Endothelial cell of coronary artery (primary cell): ENCODE results near the gene YBEY. TPM values are rescaled to one million over a fixed set of nuclear protein-coding genes. Genes with fewer than 3 reads are reported as not detected.

Source experiments
- total RNA-seq: library from RNA; depleted of rRNA; stranded (reverse); fragments of >200 nt; gene quantifications from 2 replicates; pipeline ENCODE4 v1.2.3, GENCODE V29; 2014

Gene YBEY, protein sequence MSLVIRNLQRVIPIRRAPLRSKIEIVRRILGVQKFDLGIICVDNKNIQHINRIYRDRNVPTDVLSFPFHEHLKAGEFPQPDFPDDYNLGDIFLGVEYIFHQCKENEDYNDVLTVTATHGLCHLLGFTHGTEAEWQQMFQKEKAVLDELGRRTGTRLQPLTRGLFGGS
- total RNA-seq: 4.6 and 10.8 TPM in 2 replicates

GRCh38 chr21:46285761-46286647, at the start of gene YBEY:
YBEY (plus strand) TSS chr21:46286342; CDS start chr21:46286914, 572 bp downstream.

GRCh38 chr21:46285206-46285661, 908 bp upstream of the YBEY start, which contains the start of gene MCM3AP:
MCM3AP (minus strand) TSS chr21:46285611; CDS start chr21:46285286, 325 bp downstream.

GRCh38 chr21:46323710-46324389, 37.7 kb downstream of the YBEY start, which contains the start of the genes C21orf58 and PCNT:
C21orf58 (minus strand) TSS chr21:46323870; CDS start chr21:46322738, 1,132 bp downstream.
PCNT (plus strand) TSS chr21:46324156; CDS start chr21:46324229, 73 bp downstream.

Other genes starting within 250 kb of the YBEY start
- 1.1 and 69.6 TPM in 2 replicates for gene COL6A2, start 188.2 kb upstream of the YBEY start, total RNA-seq
- 0.09 and 0.18 TPM in 2 replicates for gene FTCD, start 130.8 kb upstream of the YBEY start, total RNA-seq
- gene SPATC1L, start 101.9 kb upstream of the YBEY start, total RNA-seq: 4.0 and 6.7 TPM in 2 replicates
- 32.6 and 34.8 TPM in 2 replicates for gene LSS, start 57.6 kb upstream of the YBEY start, total RNA-seq
- gene MCM3AP, start 731 bp upstream of the YBEY start, total RNA-seq: 66.5 and 76.3 TPM in 2 replicates
- 2.8 and 3.7 TPM in 2 replicates for gene C21orf58, start 37.5 kb downstream of the YBEY start, total RNA-seq
- gene PCNT, start 37.8 kb downstream of the YBEY start, total RNA-seq: 20.6 and 24.3 TPM in 2 replicates
- 26.6 and 38.4 TPM in 2 replicates for gene DIP2A, start 172.5 kb downstream of the YBEY start, total RNA-seq